ENCODE results near the gene IRF9.
A peak's percentile ranks its signal among the peaks of the same experiment; 100 is the strongest.

DNA sequence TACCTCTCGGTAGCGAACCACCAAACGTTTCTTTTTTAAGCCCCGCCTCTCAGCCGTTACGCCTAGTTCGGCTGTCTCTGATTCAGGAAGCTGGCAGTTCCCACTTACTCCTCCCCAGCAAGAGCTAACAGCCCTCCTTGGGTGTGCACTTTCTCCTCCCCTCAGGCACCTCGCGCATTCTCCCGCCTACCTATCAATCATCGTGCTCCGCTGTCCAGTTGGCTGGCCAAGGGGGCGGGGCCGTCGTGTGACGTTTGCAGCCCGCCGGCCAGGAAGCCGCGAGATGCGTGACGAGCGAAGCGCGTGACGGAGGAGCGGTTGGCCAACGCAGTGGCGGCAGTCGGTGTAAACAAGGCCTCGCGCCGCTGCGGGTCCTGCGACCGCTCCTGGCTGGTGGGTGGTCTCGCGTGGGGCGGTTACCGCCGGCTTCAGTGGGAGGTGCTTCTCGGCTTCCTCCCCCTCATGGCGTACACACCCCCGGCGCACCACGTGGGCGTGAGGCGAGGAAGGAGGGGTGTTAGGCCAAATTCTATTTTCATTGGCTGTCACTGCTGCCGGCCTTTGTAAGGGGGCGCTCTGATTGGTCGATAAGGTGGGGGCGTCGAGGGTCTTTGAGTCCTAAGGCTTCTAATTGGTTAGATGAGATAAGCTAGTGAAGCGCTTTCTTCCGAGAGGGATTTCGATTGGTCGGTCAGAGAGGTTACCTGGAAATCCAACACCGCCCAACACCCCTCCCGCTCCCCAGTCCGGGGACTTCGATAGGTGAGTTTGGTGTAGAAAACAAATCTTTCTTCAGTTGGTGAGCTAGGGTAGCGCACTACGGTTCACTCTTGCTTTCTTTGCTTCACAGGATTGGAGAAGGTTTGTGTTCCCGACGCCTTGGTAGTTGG is 46.3 kb upstream of the IRF9 start, which contains the start of the genes DCAF11 and NRL:
- TF ChIP-seq EP300 (IDR thresholded peaks at IDR 0.05) (peak in 3 of 4 donors; percentile 81 to 90 (median 89)), POLR2A (IDR thresholded peaks at IDR 0.05) (no peak), POLR2AphosphoS5 (IDR thresholded peaks at IDR 0.05) (peak; percentile 59 to 88 (median 69))
- TF ChIP-seq, protein P1, sequence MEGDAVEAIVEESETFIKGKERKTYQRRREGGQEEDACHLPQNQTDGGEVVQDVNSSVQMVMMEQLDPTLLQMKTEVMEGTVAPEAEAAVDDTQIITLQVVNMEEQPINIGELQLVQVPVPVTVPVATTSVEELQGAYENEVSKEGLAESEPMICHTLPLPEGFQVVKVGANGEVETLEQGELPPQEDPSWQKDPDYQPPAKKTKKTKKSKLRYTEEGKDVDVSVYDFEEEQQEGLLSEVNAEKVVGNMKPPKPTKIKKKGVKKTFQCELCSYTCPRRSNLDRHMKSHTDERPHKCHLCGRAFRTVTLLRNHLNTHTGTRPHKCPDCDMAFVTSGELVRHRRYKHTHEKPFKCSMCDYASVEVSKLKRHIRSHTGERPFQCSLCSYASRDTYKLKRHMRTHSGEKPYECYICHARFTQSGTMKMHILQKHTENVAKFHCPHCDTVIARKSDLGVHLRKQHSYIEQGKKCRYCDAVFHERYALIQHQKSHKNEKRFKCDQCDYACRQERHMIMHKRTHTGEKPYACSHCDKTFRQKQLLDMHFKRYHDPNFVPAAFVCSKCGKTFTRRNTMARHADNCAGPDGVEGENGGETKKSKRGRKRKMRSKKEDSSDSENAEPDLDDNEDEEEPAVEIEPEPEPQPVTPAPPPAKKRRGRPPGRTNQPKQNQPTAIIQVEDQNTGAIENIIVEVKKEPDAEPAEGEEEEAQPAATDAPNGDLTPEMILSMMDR (IDR thresholded peaks at IDR 0.05), result no peak

All from sigmoid colon (tissue), 4 donors.